GM19023 (cell line): Measurements from ENCODE around the gene ATG2B.

Source experiments
- ATAC-seq: cut with Tn5 transposase; IDR thresholded peaks from one replicate; pipeline ENCODE4 v1.9.1; 2021; ENCODE audit warnings: mild to moderate bottlenecking, moderate library complexity; ENCODE audit not compliant: unreplicated experiment

Gene ATG2B

DNA sequence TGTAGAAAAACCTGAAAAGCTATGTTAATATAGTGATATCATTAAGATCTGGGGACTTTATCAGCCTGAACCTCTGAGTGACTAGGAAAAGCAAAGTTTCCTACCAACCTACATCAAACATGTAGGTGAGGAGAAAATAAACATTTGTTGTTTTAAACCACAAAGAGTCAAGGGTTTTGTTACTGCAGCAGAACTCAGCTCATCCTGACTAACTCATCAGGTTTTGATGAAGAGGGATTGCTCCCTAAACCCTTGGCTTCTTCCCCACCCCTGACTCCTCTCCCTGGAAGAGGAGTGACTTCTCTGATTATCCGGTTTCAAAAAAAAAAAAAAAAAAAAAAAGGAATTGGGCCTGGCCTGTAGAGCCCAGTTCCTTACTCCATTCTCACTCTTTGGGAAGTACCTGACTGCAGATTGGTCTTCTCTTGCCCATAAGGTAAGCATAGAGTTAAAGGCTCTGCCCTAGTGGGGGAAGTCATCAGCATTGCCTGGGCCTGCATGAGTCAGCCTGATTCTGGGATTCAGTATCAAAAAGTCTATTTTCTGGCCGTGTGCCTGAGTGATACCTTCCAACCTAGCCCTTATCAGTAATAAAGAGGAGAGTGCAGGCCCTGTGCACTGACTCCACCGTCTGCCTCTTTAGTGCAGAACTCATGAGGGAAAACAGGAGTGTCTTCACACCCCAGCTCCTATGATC is 90.2 kb downstream of the ATG2B start:
- ATAC-seq: no peak

DNA sequence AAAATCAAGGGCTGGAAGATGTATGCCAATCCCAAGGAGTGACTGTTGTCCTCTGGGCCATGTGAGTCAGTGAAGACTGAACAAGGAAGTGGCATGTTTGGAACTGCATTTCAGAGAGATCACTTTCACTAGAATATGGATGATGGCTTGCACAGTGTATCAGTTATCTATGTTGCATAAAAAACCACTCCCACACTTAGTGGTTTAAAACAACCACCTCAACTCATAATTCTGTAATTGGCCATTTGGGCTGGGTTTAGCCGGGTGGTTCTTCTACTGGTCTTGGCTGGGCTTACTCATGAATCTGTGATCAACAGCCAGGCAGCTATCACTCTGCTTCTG is 91.7 kb downstream of the ATG2B start:
- no peak for ATAC-seq

- no peak for ATAC-seq
Observed at GRCh38 chr14:96270565-96271420, 92.3 kb downstream of the ATG2B start.

- ATAC-seq: no peak
Observed at GRCh38 chr14:96269359-96269710, 93.8 kb downstream of the ATG2B start.

DNA sequence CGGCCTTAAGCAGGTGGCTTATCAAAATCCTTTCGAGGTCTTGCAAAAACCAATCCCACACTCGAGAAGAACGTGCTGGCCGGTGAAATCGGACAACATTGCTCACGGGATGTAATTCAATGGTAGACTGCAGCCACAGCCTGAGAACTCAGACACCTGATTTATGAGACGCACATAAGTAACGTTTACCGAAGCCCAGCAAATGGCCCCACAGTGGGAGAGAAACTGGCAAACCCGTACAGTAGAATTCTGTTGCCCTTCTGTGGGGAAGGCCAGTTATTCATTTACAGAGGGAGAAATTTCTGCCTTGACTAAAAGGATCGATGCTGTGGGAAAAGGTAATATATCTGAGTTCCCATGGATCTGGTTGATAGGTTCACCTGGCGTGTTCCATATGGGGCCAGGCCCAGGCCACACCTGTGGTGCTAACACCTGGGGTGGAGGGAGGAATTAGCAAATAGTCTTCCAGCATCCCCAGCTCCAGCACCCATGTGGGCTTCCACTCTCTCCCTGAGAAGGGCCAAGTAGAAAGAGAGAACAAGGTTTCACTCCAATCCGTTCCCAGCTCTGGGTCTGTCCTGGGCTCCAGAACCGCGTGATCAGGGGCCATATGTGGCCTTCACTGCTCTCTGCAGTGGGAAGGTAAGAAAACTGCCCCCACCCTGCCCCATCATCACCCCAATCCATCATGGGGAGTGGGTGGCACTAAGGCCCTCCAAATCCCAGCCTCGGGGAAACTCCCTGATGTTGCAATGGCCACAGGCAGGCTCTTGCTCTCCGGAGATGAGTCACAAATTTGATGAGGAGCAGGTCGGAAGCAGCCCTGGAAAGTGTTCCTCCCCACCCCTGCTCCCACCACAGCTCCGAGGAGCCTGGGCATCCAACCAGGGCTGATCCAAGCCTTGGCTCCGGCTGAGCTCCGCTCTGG is 94.4 kb downstream of the ATG2B start:
- ATAC-seq: no peak

- no peak for ATAC-seq
Observed at GRCh38 chr14:96267916-96268315, 95.2 kb downstream of the ATG2B start.

DNA sequence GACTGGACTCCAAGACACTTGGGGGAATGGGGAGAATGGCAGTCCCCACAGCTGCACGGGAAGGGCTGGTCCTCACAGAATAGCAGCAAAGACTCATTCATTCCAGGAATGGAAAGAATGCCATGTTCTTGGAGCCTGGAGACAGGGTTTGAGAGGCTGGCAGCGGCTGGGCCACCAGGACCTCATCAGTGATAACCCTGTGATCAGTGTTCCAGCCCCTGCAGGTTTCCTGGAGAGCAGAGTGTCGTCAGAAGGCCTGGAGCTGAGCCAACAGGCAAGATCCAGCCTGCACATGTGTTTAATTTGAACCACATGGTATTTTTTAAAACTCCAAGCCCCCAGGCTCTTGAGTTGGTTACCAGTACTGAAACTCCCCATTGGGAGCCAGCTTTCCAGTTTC is 95.8 kb downstream of the ATG2B start:
- no peak for ATAC-seq

- no peak for ATAC-seq
Observed at GRCh38 chr14:96265383-96266095, 97.6 kb downstream of the ATG2B start.

GRCh38 chr14:96264853-96265252 is 98.3 kb downstream of the ATG2B start:
- no peak for ATAC-seq

DNA sequence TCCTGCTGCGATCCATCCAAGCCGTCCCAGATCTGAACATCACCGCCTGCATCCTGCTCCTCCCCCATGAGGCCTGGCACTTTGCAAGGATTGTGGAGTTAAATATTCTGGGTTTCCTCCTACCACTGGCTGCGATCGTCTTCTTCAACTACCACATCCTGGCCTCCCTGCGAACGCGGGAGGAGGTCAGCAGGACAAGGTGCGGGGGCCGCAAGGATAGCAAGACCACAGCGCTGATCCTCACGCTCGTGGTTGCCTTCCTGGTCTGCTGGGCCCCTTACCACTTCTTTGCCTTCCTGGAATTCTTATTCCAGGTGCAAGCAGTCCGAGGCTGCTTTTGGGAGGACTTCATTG is 99.0 kb downstream of the ATG2B start:
- no peak for ATAC-seq

- no peak for ATAC-seq
Observed at GRCh38 chr14:96263347-96264199, 99.6 kb downstream of the ATG2B start.

GRCh38 chr14:96261772-96262655 is 101.1 kb downstream of the ATG2B start:
- ATAC-seq: no peak

DNA sequence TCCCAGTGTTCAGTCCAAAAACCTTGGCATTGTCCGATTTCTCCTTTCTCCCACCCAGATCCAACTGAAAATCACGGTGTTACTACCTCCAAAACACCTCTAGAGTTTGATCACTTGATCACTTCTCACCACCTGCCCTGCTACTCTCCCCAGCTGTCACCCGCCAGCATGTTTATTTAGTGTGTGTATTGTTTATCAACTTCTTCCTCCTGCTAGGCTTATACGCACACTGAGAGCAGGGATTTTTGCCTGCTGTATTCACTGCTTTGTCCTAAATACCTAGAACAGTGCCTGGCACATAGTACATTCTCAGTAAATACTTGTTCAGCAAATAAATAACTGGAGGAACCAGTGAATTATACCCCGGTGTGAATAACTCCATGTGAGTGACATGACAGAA is 102.1 kb downstream of the ATG2B start:
- ATAC-seq: no peak

DNA sequence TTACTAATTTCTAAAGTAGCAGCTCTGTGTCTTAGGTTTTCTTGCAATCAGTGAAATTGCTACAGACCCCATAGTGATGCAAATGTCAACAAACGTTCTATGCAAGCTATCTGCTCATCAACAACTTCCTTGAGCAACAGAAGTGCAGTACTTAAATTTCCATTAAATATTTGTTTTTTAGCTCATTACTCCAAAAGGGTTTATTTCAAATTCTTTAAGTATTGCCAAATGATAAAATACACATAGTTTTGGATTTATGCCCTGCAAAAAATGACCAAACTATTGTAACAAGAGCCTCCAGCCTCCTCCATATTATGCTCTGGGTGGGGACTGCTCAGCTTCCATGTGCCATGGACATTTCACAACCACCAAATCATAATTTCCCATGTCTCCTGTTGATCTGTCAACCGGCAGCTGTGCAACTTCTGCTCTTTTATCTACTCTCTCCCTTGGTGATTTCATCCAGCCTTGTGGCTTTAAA is 102.8 kb downstream of the ATG2B start:
- ATAC-seq: no peak

GRCh38 chr14:96257900-96258299 is 105.2 kb downstream of the ATG2B start:
- ATAC-seq: no peak

DNA sequence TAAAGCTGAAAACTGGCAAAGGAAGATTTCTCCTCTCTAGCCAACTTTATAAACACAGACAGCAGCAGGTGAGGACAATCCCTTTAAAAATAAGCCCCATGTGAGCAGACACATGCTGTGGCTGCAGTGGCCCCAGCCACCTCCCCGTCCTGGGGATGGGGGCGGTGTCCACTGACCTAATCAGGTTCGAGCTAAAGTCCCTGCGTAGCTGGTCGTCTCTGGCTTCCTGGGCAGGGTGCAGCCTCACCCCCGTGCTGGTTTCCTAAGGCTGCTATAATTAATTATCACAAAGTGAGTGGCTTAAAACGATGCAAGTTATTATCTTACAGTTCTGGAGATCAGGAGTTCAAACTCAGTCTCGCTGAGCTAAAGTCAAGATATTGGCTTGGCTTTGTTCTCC is 106.1 kb downstream of the ATG2B start:
- no peak for ATAC-seq

- ATAC-seq: no peak
Observed at GRCh38 chr14:96256407-96256806, 106.7 kb downstream of the ATG2B start.

DNA sequence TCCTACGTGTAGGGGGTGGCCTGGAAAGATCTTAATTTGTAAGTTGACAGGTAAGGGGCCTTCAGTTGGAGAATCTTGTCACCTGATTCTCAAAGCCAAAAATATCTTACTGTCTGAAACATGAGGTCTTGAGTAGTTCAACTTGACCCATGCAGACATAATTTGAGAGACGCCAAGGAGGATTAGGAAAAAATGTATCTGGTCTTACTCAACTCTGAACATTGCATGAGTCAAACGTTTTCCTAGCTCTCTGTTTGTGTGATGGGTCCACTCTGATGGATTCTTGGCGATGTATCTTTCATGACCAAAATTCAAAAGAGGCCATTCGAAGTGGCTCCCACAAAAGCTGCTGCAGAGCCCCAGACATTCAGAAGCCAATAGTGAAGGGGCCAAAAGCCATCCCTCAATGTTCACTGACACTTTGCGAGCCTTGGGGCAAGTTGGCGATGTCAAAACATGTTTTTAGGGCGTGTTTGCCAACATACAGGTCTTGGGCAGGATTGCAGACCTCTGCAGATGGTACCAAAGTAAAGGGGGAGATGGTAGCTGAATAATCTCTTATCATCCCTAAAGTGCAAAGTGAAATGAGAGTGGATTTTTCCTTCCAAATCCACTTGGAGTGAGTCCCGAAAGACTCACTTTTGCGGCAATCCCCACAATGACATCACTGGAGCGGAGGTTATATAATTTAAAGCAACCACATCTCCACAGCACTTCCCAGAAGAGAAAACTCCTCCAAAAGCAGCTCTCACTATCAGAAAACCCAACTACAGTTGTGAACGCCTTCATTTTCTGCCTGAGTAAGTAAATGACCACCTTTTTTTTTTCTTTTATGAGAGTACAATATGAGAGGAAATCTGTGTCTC is 107.4 kb downstream of the ATG2B start, which contains the start of gene BDKRB1:
Gene BDKRB1, plus strand, starts transcription at position 710 of the 866 bp plus-strand sequence. CDS start 7,473 bp downstream, outside the sequence.
- no peak for ATAC-seq
